PC-3 (cell line): ENCODE results near the gene MAP3K9. TPM values are rescaled to one million over a fixed set of nuclear protein-coding genes. Genes with fewer than 3 reads are reported as not detected.

Experiments used
- ATAC-seq: fragments of 200-7000 bp; cut with Tn5 transposase; 2 replicates; pipeline ENCODE4 v1.9.1; 2020; ENCODE audit warnings: mild to moderate bottlenecking, moderate library complexity
- BruUV-seq: library from RNA; stranded (reverse); fragments of 400-500 nt; replicated peaks from 2 replicates; lab custom pipeline; 2021; lab: Mats Ljungman, UMichigan
- CTCF ChIA-PET: fragments of 300-600 bp; sonication (Branson Sonifier 250); formaldehyde crosslinking; loops from one replicate; lab custom pipeline; 2022; ENCODE audit warnings: antibody characterized with exemption; lab: Charles Lee
- POLR2A ChIA-PET: fragments of 300-600 bp; sonication (Branson Sonifier 250); formaldehyde crosslinking; loops from one replicate; lab custom pipeline; 2022; ENCODE audit warnings: antibody characterized with exemption; ENCODE audit not compliant: unreplicated experiment; lab: Charles Lee
- DNase-seq: peaks from one replicate; pipeline ENCODE4 v3.0.0-alpha.2; 2015
- H2AFZ ChIP-seq: fragments of 300-600 bp; sonication (generic); 2 replicates; pipeline ENCODE4 v1.6.0; 2016; ENCODE audit warnings: antibody characterized with exemption, low read length
- H3F3A ChIP-seq: fragments of 300-600 bp; sonication (generic); one replicate; pipeline ENCODE4 v1.6.0; 2017; ENCODE audit warnings: antibody characterized with exemption, low read length, control low read depth, mild to moderate bottlenecking; ENCODE audit not compliant: unreplicated experiment
- H3K27ac ChIP-seq: fragments of 300-600 bp; sonication (generic); 2 replicates; pipeline ENCODE4 v1.5.1; 2016; ENCODE audit warnings: mild to moderate bottlenecking, low read length
- H3K27me3 ChIP-seq: fragments of 300-600 bp; sonication (generic); 2 replicates; pipeline ENCODE4 v1.6.1; 2016; ENCODE audit warnings: low read length, mixed read lengths
- H3K36me3 ChIP-seq: fragments of 300-600 bp; sonication (generic); 2 replicates; pipeline ENCODE4 v1.6.1; 2016; ENCODE audit warnings: low read depth, mixed run types, low read length, mixed read lengths
- H3K4me1 ChIP-seq: fragments of 300-600 bp; sonication (generic); 2 replicates; pipeline ENCODE4 v1.5.1; 2016; ENCODE audit warnings: low read length; ENCODE audit not compliant: insufficient read depth
- H3K4me2 ChIP-seq: fragments of 300-600 bp; sonication (generic); 2 replicates; pipeline ENCODE4 v1.6.0; 2016; ENCODE audit warnings: low read length
- H3K4me3 ChIP-seq: fragments of 300-600 bp; sonication (generic); 2 replicates; pipeline ENCODE4 v1.5.1; 2016; ENCODE audit warnings: mild to moderate bottlenecking, low read length, mixed read lengths
- H3K79me2 ChIP-seq: fragments of 300-600 bp; sonication (generic); 2 replicates; pipeline ENCODE4 v1.6.1; 2017; ENCODE audit warnings: low read length, mixed read lengths
- H3K9ac ChIP-seq: fragments of 300-600 bp; sonication (generic); 2 replicates; pipeline ENCODE4 v1.6.0; 2016; ENCODE audit warnings: mild to moderate bottlenecking, low read length
- H3K9me2 ChIP-seq: fragments of 300-600 bp; sonication (generic); replicated peaks from 2 replicates; pipeline ENCODE4 v1.6.1; 2016; ENCODE audit warnings: mixed run types, low read length, mixed read lengths
- H3K9me3 ChIP-seq: fragments of 300-600 bp; sonication (generic); 2 replicates; pipeline ENCODE4 v1.6.1; 2016; ENCODE audit warnings: low read length, mixed read lengths
- H4K20me1 ChIP-seq: fragments of 300-600 bp; sonication (generic); 2 replicates; pipeline ENCODE4 v1.6.1; 2016; ENCODE audit warnings: low read length, mixed read lengths
- CTCF ChIP-seq: fragments of 300-600 bp; sonication (generic); conservative IDR thresholded peaks from 2 replicates; pipeline ENCODE4 v1.5.1; 2017; ENCODE audit warnings: antibody characterized with exemption, low read depth, mild to moderate bottlenecking, low read length
- EZH2 ChIP-seq: fragments of 300-600 bp; sonication (generic); IDR thresholded peaks from one replicate; pipeline ENCODE4 v1.6.1; 2017; ENCODE audit warnings: antibody characterized with exemption, mild to moderate bottlenecking, low read length; ENCODE audit not compliant: unreplicated experiment
- EZH2phosphoT487 ChIP-seq: fragments of 300-600 bp; sonication (generic); IDR thresholded peaks from 2 replicates; pipeline ENCODE4 v1.6.1; 2018; ENCODE audit warnings: mild to moderate bottlenecking, antibody characterized with exemption, low read length, borderline replicate concordance
- intact Hi-C: fragments of 100-400 bp; cut with micrococcal nuclease; formaldehyde crosslinking; loops from 2 replicates; pipeline ENCODE4 v1.9.0; 2023
- total RNA-seq: library from RNA; depleted of rRNA; stranded (reverse); fragments of >200 nt; gene quantifications from 2 replicates; pipeline ENCODE4 v1.2.3, GENCODE V29; 2014

Gene MAP3K9
- total RNA-seq, 1 experiment from 2014 or later = 13.4 TPM

- no peak for TF ChIP-seq EZH2
- TF ChIP-seq EZH2phosphoT487 = no peak
- TF ChIP-seq CTCF = no peak
- intact Hi-C loops = no loop called here
- Histone ChIP-seq H3K9ac (no peak overlapping the region), H4K20me1 (no peaks in the 10 kb centered on the region), H3K79me2 (no peaks in the 10 kb centered on the region), H3K4me1 (peaks cover 17% of the 10 kb centered on the region), H2AFZ (no peak overlapping the region), H3K9me3 (no peaks in the 10 kb centered on the region), H3K4me3 (no peak overlapping the region), H3K9me2 (no peaks in the 10 kb centered on the region), H3F3A (no peaks in the 10 kb centered on the region), H3K27ac (no peak overlapping the region), H3K36me3 (no peaks in the 10 kb centered on the region), H3K27me3 (no peaks in the 10 kb centered on the region), H3K4me2 (no peak overlapping the region)
- no TSS peak for BruUV-seq
- ChIA-PET POLR2A (interaction anchor here (1.1 kb wide), 1 partner anchor 132 kb away, joined by 6 read pairs; no protein-coding TSS in a partner anchor), CTCF (no interaction called here)
- DNase-seq (no peak), ATAC-seq (no peak)
These were observed 14.0 kb upstream of the MAP3K9 start for GRCh38 chr14:70823281-70823680.

- no peak overlapping the region for H3K27ac ChIP-seq
- H3K4me1 ChIP-seq = peaks cover 17% of the 10 kb centered on the region
- POLR2A ChIA-PET = interaction anchor here (1.1 kb wide), 1 partner anchor 133 kb away, joined by 6 read pairs; no protein-coding TSS in a partner anchor
- ATAC-seq = no peak
- no peaks in the 10 kb centered on the region for H3K27me3 ChIP-seq
- no peaks in the 10 kb centered on the region for H3F3A ChIP-seq
- H4K20me1 ChIP-seq = no peaks in the 10 kb centered on the region
- BruUV-seq = no TSS peak
- no peaks in the 10 kb centered on the region for H3K79me2 ChIP-seq
- H3K4me2 ChIP-seq = peak overlapping the region; percentile 98
- peak overlapping the region; percentile 65; the same call in 1 of the 2 replicates for H3K9ac ChIP-seq
- H3K9me2 ChIP-seq = no peaks in the 10 kb centered on the region
- intact Hi-C loops = no loop called here
- CTCF ChIA-PET = interaction anchor here (0.7 to 1.2 kb wide), 3 partner anchors 84 to 207 kb away, joined by 3 to 5 read pairs (median 4); partner anchors contain the start of gene PCNX1
- TF ChIP-seq EZH2phosphoT487 (no peak), CTCF (no peak), EZH2 (no peak)
- DNase-seq = no peak
- H2AFZ ChIP-seq = peak overlapping the region; percentile 96
- H3K9me3 ChIP-seq = no peaks in the 10 kb centered on the region
- H3K36me3 ChIP-seq = no peaks in the 10 kb centered on the region
- H3K4me3 ChIP-seq = peak overlapping the region; percentile 76
These were observed 13.3 kb upstream of the MAP3K9 start for GRCh38 chr14:70822530-70823185.
